Spleen (tissue), 11 donors: ENCODE results near the gene TMCC1. TPM values are rescaled to one million over a fixed set of nuclear protein-coding genes. Genes with fewer than 3 reads are reported as not detected.

ENCODE experiments used
- DNase-seq: peaks from one replicate; pipeline ENCODE4 v3.0.0-alpha.2; 2020
- H3K27ac ChIP-seq, 8 donors: fragments of 200-600 bp; sonication (generic) in 7 of 8; 1 replicate in 4 of 8; 2 replicates in 4 of 8; pipeline versions ENCODE4 v1.5.0 to v1.8.0; 2016 to 2021; ENCODE audit warnings: inconsistent platforms in 4 of 8, mild to moderate bottlenecking in 4 of 8, moderate library complexity in 1 of 8
- H3K27me3 ChIP-seq, 7 donors: fragments of 200-600 bp; sonication (generic) in 6 of 7; replicated peaks in 1 of 7; 1 replicate in 4 of 7; 2 replicates in 3 of 7; pipeline versions ENCODE4 v1.5.0 to v1.8.0; 2016 to 2021; ENCODE audit warnings: inconsistent platforms in 3 of 7, mild to moderate bottlenecking in 1 of 7
- H3K36me3 ChIP-seq, 6 donors: fragments of 200-600 bp; sonication (generic) in 5 of 6; 1 replicate in 4 of 6; 2 replicates in 2 of 6; pipeline versions ENCODE4 v1.5.0 to v1.8.0; 2016 to 2021; ENCODE audit warnings: inconsistent platforms in 2 of 6
- H3K4me1 ChIP-seq, 6 donors: fragments of 200-600 bp; sonication (generic) in 5 of 6; 1 replicate in 3 of 6; 2 replicates in 3 of 6; pipeline versions ENCODE4 v1.5.0 to v1.8.0; 2016 to 2021; ENCODE audit warnings: inconsistent platforms in 3 of 6
- H3K4me3 ChIP-seq, 8 donors: fragments of 200-600 bp; sonication (generic) in 7 of 8; 1 replicate in 4 of 8; 2 replicates in 4 of 8; pipeline versions ENCODE4 v1.5.0 to v1.8.0; 2016 to 2021; ENCODE audit warnings: inconsistent platforms in 4 of 8, mild to moderate bottlenecking in 4 of 8, moderate library complexity in 2 of 8
- H3K9me3 ChIP-seq, 8 donors: fragments of 200-600 bp; sonication (generic) in 7 of 8; 1 replicate in 4 of 8; 2 replicates in 4 of 8; pipeline versions ENCODE4 v1.5.0 to v1.8.0; 2016 to 2021; ENCODE audit warnings: inconsistent platforms in 4 of 8
- POLR2A ChIP-seq, 3 donors: fragments of 450-650 bp; IDR thresholded peaks; one replicate each; pipeline ENCODE4 v1.5.1; 2017; ENCODE audit warnings: antibody characterized with exemption in 3 of 3, mild to moderate bottlenecking in 1 of 3
- POLR2AphosphoS5 ChIP-seq, 3 donors: sonication (generic); formaldehyde crosslinking; IDR thresholded peaks; one replicate each; pipeline ENCODE4 v1.5.1; 2017; ENCODE audit warnings: antibody characterized with exemption in 3 of 3
- WGBS, 5 donors: extraction: QIAGEN DNeasy Blood & Tissue Kit in 3 of 5; methylation state at CpG; one replicate each; pipeline versions ENCODE4 v1.1.5 to v1.1.7; 2013 to 2018; 5-methylcytosine and 5-hydroxymethylcytosine counted together
- intact Hi-C: fragments of 100-400 bp; cut with DNase I; formaldehyde crosslinking; loops from one replicate; pipeline ENCODE4 v1.15.0; 2023; ENCODE audit warnings: low total_unique reads
- polyA plus RNA-seq, 3 donors: library from polyadenylated mRNA; stranded (reverse); fragments of 200-250 nt; gene quantifications; one replicate each; pipeline ENCODE4 v1.2.1, GENCODE V29; 2013
- total RNA-seq, 7 donors: library from RNA; depleted of rRNA in 3 of 7; stranded (reverse); fragments of >200 nt in 3 of 7; fragmentation: NEBNext Ultra II Directional in 4 of 7; extraction: Animal tissue kit (Norgen Biotek cat#: 25700) in 4 of 7; gene quantifications; one replicate each; pipeline versions ENCODE4 v1.1.0 to v1.2.1, GENCODE V29; 2016 to 2021
- TF ChIP-seq, protein P1 (sequence below), 11 experiments: fragments of 200-600 bp in 7 of 11; fragments of 450-650 bp in 4 of 11; sonication (generic) in 4 of 11; IDR thresholded peaks in 8 of 11; conservative IDR thresholded peaks in 3 of 11; 1 replicate in 7 of 11; 2 replicates in 4 of 11; pipeline versions ENCODE4 v1.4.0 to v1.8.0; 2016 to 2021; ENCODE audit warnings: antibody characterized with exemption in 11 of 11, inconsistent platforms in 4 of 11, mild to moderate bottlenecking in 1 of 11
- donor health status: healthy with polysubstance abuse.
- donor health status: DM: no; HTN: no; CAD: no; lungs with moderate emphysema.
- donor health status: DM: no; HTN: no; CAD: no.
- donor health status: Bipolar disorder and iron deficiency.
- donor health status: healthy.
- donor health status: DM: no; HTN: no; CAD: no.
- donor health status: DM: yes; HTN: yes; CAD: no.

TMCC1 gene
- total and polyA plus RNA-seq, 10 donors: 4.5 to 45.5 (median 32.5) TPM

DNA sequence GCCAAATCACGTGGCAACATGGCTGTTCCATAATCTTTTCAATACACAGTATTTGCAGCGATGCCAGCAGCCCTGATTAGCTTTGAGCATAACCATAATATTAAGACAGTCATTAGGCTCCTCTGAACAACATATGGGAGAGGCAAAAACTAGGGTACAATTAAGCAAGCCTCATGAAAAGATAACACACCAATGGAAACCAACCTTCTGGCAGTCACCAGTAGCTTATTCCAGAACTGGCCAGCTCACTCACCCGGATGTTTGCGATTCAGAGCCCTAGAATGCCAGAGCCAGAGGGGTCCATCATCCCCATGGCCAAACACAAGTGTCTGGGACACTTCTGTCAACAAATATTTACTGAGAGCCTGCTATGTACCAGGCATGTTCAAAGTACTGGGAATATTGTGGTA lies 238.2 kb downstream of the TMCC1 start:
- intact Hi-C loops: no loop called here
- H3K4me1 ChIP-seq: peaks cover 4 to 44% (median 24%) of the 10 kb centered on the region in 6 donors
- peaks cover 0 to 39% (median 7%) of the 10 kb centered on the region in 6 donors for H3K36me3 ChIP-seq
- no peak for DNase-seq
- no peak overlapping the region for H3K27ac ChIP-seq
- no peaks in the 10 kb centered on the region for H3K27me3 ChIP-seq
- TF ChIP-seq POLR2AphosphoS5 (IDR thresholded peaks at IDR 0.05) (no peak), POLR2A (IDR thresholded peaks at IDR 0.05) (no peak)
- TF ChIP-seq, protein P1, sequence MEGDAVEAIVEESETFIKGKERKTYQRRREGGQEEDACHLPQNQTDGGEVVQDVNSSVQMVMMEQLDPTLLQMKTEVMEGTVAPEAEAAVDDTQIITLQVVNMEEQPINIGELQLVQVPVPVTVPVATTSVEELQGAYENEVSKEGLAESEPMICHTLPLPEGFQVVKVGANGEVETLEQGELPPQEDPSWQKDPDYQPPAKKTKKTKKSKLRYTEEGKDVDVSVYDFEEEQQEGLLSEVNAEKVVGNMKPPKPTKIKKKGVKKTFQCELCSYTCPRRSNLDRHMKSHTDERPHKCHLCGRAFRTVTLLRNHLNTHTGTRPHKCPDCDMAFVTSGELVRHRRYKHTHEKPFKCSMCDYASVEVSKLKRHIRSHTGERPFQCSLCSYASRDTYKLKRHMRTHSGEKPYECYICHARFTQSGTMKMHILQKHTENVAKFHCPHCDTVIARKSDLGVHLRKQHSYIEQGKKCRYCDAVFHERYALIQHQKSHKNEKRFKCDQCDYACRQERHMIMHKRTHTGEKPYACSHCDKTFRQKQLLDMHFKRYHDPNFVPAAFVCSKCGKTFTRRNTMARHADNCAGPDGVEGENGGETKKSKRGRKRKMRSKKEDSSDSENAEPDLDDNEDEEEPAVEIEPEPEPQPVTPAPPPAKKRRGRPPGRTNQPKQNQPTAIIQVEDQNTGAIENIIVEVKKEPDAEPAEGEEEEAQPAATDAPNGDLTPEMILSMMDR (IDR thresholded peaks at IDR 0.05 in 8 of 11, conservative IDR thresholded peaks at IDR 0.05 in 3 of 11): no peak
- H3K9me3 ChIP-seq: no peaks in the 10 kb centered on the region
- WGBS, 5 donors: 95 to 98% (median 96%) methylated on average over 4 of the region's 4 CpGs
- H3K4me3 ChIP-seq: no peak overlapping the region

DNA sequence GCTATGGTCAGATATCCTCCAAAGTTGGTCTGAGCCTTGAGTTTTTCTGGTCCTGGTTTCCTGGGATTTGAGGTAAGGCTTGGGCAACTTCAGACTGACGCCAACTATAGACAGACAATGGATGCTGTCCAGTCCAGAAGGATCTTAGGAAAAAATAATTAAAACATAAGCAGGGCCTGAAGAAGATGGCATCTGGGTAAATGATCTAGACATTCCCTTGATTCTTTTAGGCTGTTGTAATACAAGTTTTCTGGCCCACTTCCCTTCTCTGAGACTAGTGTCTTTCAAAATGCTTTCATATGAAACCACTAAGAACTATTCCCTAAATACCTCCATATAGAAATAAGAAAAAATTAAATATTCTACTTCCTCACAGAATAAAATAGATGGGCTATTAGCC lies 239.4 kb downstream of the TMCC1 start:
- peaks cover 0 to 39% (median 7%) of the 10 kb centered on the region in 6 donors for H3K36me3 ChIP-seq
- no peak for DNase-seq
- no peaks in the 10 kb centered on the region for H3K27me3 ChIP-seq
- TF ChIP-seq, protein P1 (IDR thresholded peaks at IDR 0.05 in 8 of 11, conservative IDR thresholded peaks at IDR 0.05 in 3 of 11): no peak
- TF ChIP-seq POLR2AphosphoS5 (IDR thresholded peaks at IDR 0.05) (no peak), POLR2A (IDR thresholded peaks at IDR 0.05) (no peak)
- no peak overlapping the region for H3K4me3 ChIP-seq
- H3K9me3 ChIP-seq: no peaks in the 10 kb centered on the region
- intact Hi-C loops: no loop called here
- peaks cover 4 to 50% (median 25%) of the 10 kb centered on the region in 6 donors for H3K4me1 ChIP-seq
- H3K27ac ChIP-seq: no peak overlapping the region
- WGBS, 5 donors: 89 to 97% (median 93%) methylated on average over 1 of the region's 1 CpG

DNA sequence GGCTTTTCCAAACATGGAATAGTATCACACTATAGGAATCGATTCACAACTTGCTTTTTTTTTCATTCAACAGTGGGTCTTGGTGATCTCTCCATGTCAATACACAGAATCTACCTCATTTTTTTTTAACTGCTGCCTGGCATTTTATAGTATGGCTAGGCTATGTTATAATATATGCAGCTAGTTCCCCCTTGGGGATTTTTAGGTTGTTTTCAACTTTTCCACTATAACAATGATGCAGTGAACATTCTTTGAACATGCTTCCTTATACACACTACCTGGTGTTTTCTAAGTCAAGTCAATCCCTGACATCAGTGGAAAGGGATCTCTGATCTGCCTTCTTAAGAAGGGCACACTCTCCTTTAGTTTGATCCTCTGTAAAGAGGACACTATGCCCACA lies 240.5 kb downstream of the TMCC1 start:
- DNase-seq: no peak
- Histone ChIP-seq H3K27me3 (no peaks in the 10 kb centered on the region), H3K4me1 (peaks cover 3 to 42% (median 19%) of the 10 kb centered on the region in 6 donors), H3K27ac (no peak overlapping the region), H3K4me3 (no peak overlapping the region), H3K9me3 (no peaks in the 10 kb centered on the region), H3K36me3 (peaks cover 0 to 39% (median 7%) of the 10 kb centered on the region in 6 donors)
- WGBS, 5 donors: 77 to 95% (median 87%) methylated on average over 1 of the region's 1 CpG
- intact Hi-C loops: no loop called here
- TF ChIP-seq, protein P1 (IDR thresholded peaks at IDR 0.05 in 8 of 11, conservative IDR thresholded peaks at IDR 0.05 in 3 of 11): no peak
- no peak for TF ChIP-seq POLR2A (IDR thresholded peaks at IDR 0.05)
- no peak for TF ChIP-seq POLR2AphosphoS5 (IDR thresholded peaks at IDR 0.05)

DNA sequence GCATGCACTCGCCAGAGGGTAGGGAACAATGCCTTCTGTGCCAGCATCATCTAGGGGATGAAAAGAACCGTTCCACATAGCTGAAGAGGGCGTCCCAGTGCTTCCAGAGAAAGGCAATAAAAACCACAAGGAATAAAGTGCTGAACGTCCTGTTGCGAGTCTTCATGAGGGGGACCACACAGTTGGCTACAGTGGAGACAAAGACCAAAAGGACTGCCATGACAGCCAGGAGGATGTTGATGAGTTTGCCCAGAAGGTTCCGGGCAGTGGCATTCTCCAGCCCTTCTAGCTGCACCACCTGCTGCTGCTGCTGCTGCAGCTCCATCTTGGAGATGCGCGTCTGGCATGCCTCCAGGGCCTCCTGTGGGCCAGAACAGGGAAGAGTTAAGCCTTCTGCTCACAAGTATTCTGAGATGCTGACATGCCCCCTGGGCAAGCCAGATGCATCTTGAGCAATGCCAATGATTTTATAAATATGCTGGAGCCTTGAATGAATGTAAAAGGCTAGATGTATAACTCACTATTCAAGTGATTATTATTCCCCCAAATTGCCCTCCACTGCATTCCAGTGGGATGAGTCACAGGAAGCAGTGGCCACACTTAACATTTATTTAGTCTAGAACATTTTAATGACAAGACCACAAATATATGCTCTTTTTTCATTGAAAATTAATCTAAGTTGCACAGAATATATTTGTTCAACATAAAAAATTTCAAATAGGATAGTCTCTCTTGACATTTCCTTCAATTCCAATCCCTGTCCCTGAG lies 241.9 kb downstream of the TMCC1 start:
- H3K4me3 ChIP-seq: no peak overlapping the region
- DNase-seq: no peak
- WGBS, 5 donors: 89 to 93% (median 92%) methylated on average over 6 to 8 of the region's 8 CpGs

More for the DNA sequence above, 241.9 kb downstream of the TMCC1 start:
- no peak overlapping the region for H3K27ac ChIP-seq
- intact Hi-C loops: no loop called here
- H3K4me1 ChIP-seq: peaks cover 0 to 29% (median 12%) of the 10 kb centered on the region in 6 donors
- peaks cover 0 to 39% (median 7%) of the 10 kb centered on the region in 6 donors for H3K36me3 ChIP-seq
- H3K27me3 ChIP-seq: no peaks in the 10 kb centered on the region
- H3K9me3 ChIP-seq: no peaks in the 10 kb centered on the region
- TF ChIP-seq POLR2A (IDR thresholded peaks at IDR 0.05): no peak
- TF ChIP-seq POLR2AphosphoS5 (IDR thresholded peaks at IDR 0.05): no peak
- TF ChIP-seq, protein P1 (IDR thresholded peaks at IDR 0.05 in 8 of 11, conservative IDR thresholded peaks at IDR 0.05 in 3 of 11): no peak
